Activated B cell treated with CpG ODN at 0.5 μM for 24 hours (primary cell): Measurements from ENCODE around the gene DEPDC5. TPM values are rescaled to one million over a fixed set of nuclear protein-coding genes. Genes with fewer than 3 reads are reported as not detected.

Experiments used
- ATAC-seq: fragments of 200-7000 bp; cut with Tn5 transposase; one replicate; pipeline ENCODE4 v1.10.0; 2021; ENCODE audit warnings: low read depth, mild to moderate bottlenecking, moderate library complexity
- CTCF ChIA-PET: fragments of 350-600 bp; sonication (Branson Sonifier 250); formaldehyde crosslinking; loops from one replicate; lab custom pipeline; 2021; ENCODE audit warnings: antibody characterized with exemption; lab: Charles Lee
- POLR2A ChIA-PET: fragments of 350-600 bp; sonication (Branson Sonifier 250); formaldehyde crosslinking; loops from one replicate; lab custom pipeline; 2021; ENCODE audit warnings: antibody characterized with exemption; lab: Charles Lee
- DNase-seq: peaks from one replicate; pipeline ENCODE4 v3.0.0; 2022
- H3K27ac Mint-ChIP-seq: one replicate; pipeline ENCODE4 v1.8.0; 2020; ENCODE audit warnings: mixed read lengths
- H3K27me3 Mint-ChIP-seq: one replicate; pipeline ENCODE4 v1.8.0; 2021; ENCODE audit warnings: mixed read lengths
- H3K36me3 Mint-ChIP-seq: one replicate; pipeline ENCODE4 v1.8.0; 2021; ENCODE audit warnings: low read depth, mixed read lengths
- H3K4me1 Mint-ChIP-seq: one replicate; pipeline ENCODE4 v1.8.0; 2021; ENCODE audit warnings: mixed read lengths
- H3K4me3 Mint-ChIP-seq: one replicate; pipeline ENCODE4 v1.8.0; 2020; ENCODE audit warnings: mild to moderate bottlenecking, mixed read lengths
- H3K9me3 Mint-ChIP-seq: one replicate; pipeline ENCODE4 v1.8.0; 2020; ENCODE audit warnings: mixed read lengths
- intact Hi-C: fragments of 100-400 bp; cut with micrococcal nuclease; formaldehyde crosslinking; loops from one replicate; pipeline ENCODE4 v1.15.1; 2024
- total RNA-seq: library from RNA; stranded (reverse); gene quantifications from 2 replicates; pipeline ENCODE4 v1.2.3, GENCODE V29; 2022
- TF ChIP-seq, protein P1 (sequence below): fragments of 200-600 bp; IDR thresholded peaks from one replicate; pipeline ENCODE4 v1.8.0; 2022; ENCODE audit warnings: antibody characterized with exemption, mild to moderate bottlenecking

The DEPDC5 gene
- total RNA-seq, 1 donor from 2014 or later = 79.1 TPM

GRCh38 chr22:31952472-31952871 is 198.7 kb downstream of the DEPDC5 start:
- Mint-ChIP-seq H3K9me3 (no peaks in the 10 kb centered on the region), H3K4me3 (no peak overlapping the region), H3K27me3 (no peaks in the 10 kb centered on the region), H3K27ac (no peak overlapping the region), H3K4me1 (peaks cover 17% of the 10 kb centered on the region), H3K36me3 (peaks cover 71% of the 10 kb centered on the region)
- CTCF ChIA-PET = no interaction called here
- intact Hi-C loops = no loop called here
- DNase-seq = no peak
- POLR2A ChIA-PET = no interaction called here
- no peak for ATAC-seq
- TF ChIP-seq, protein P1, sequence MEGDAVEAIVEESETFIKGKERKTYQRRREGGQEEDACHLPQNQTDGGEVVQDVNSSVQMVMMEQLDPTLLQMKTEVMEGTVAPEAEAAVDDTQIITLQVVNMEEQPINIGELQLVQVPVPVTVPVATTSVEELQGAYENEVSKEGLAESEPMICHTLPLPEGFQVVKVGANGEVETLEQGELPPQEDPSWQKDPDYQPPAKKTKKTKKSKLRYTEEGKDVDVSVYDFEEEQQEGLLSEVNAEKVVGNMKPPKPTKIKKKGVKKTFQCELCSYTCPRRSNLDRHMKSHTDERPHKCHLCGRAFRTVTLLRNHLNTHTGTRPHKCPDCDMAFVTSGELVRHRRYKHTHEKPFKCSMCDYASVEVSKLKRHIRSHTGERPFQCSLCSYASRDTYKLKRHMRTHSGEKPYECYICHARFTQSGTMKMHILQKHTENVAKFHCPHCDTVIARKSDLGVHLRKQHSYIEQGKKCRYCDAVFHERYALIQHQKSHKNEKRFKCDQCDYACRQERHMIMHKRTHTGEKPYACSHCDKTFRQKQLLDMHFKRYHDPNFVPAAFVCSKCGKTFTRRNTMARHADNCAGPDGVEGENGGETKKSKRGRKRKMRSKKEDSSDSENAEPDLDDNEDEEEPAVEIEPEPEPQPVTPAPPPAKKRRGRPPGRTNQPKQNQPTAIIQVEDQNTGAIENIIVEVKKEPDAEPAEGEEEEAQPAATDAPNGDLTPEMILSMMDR = no peak

GRCh38 chr22:31953261-31953660 is 199.4 kb downstream of the DEPDC5 start:
- no peak overlapping the region for H3K27ac Mint-ChIP-seq
- no peak overlapping the region for H3K4me3 Mint-ChIP-seq
- DNase-seq = no peak
- POLR2A ChIA-PET = interaction anchor here (0.5 kb wide), 1 partner anchor 111 kb away, joined by 5 read pairs; no protein-coding TSS in a partner anchor
- H3K4me1 Mint-ChIP-seq = peaks cover 16% of the 10 kb centered on the region
- ATAC-seq = no peak
- no peaks in the 10 kb centered on the region for H3K9me3 Mint-ChIP-seq
- peaks cover 71% of the 10 kb centered on the region for H3K36me3 Mint-ChIP-seq
- no peaks in the 10 kb centered on the region for H3K27me3 Mint-ChIP-seq
- intact Hi-C loops = no loop called here
- CTCF ChIA-PET = no interaction called here
- TF ChIP-seq, protein P1 = no peak

GRCh38 chr22:31954535-31955523 is 201.0 kb downstream of the DEPDC5 start:
- ATAC-seq = no peak

GRCh38 chr22:31956360-31956759 is 202.5 kb downstream of the DEPDC5 start:
- H3K9me3 Mint-ChIP-seq = no peaks in the 10 kb centered on the region
- H3K4me3 Mint-ChIP-seq = no peak overlapping the region
- intact Hi-C loops = no loop called here
- H3K27ac Mint-ChIP-seq = no peak overlapping the region
- ChIA-PET POLR2A (no interaction called here), CTCF (interaction anchor here (1.7 kb wide), 1 partner anchor 291 kb away, joined by 3 read pairs; no protein-coding TSS in a partner anchor)
- peaks cover 13% of the 10 kb centered on the region for H3K4me1 Mint-ChIP-seq
- DNase-seq (no peak), ATAC-seq (no peak)
- H3K36me3 Mint-ChIP-seq = peaks cover 57% of the 10 kb centered on the region
- TF ChIP-seq, protein P1 = no peak
- H3K27me3 Mint-ChIP-seq = no peaks in the 10 kb centered on the region

More at GRCh38 chr22:31954535-31955523, 201.0 kb downstream of the DEPDC5 start:
- intact Hi-C loops = no loop called here
- Mint-ChIP-seq H3K27ac (no peak overlapping the region), H3K27me3 (no peaks in the 10 kb centered on the region), H3K9me3 (no peaks in the 10 kb centered on the region), H3K36me3 (peaks cover 66% of the 10 kb centered on the region), H3K4me3 (no peak overlapping the region), H3K4me1 (peaks cover 16% of the 10 kb centered on the region)
- TF ChIP-seq, protein P1 = no peak
- no peak for DNase-seq
- ChIA-PET POLR2A (interaction anchor here (0.7 kb wide), 1 partner anchor 278 kb away, joined by 3 read pairs; no protein-coding TSS in a partner anchor), CTCF (interaction anchor here (1.7 kb wide), 1 partner anchor 290 kb away, joined by 3 read pairs; no protein-coding TSS in a partner anchor)

Other genes with a start within 250 kb of the DEPDC5 start
- 53.7 and 61.6 TPM in 2 replicates for gene PISD, start 91.8 kb upstream of the DEPDC5 start, total RNA-seq
- gene PRR14L, start 3.9 kb upstream of the DEPDC5 start, total RNA-seq = 49.7 and 59.5 TPM in 2 replicates
- gene YWHAH, start 190.5 kb downstream of the DEPDC5 start, total RNA-seq = 44.3 and 48.9 TPM in 2 replicates